GM12872 (cell line): ENCODE measurements around the gene TM4SF5.

Experiments
- TF ChIP-seq, protein P1 (sequence below): IDR thresholded peaks from 3 replicates; pipeline ENCODE4 v1.5.1; 2011; ENCODE audit warnings: low read depth, mild to moderate bottlenecking, low read length, moderate library complexity; ENCODE audit not compliant: insufficient read depth

The TM4SF5 gene

DNA sequence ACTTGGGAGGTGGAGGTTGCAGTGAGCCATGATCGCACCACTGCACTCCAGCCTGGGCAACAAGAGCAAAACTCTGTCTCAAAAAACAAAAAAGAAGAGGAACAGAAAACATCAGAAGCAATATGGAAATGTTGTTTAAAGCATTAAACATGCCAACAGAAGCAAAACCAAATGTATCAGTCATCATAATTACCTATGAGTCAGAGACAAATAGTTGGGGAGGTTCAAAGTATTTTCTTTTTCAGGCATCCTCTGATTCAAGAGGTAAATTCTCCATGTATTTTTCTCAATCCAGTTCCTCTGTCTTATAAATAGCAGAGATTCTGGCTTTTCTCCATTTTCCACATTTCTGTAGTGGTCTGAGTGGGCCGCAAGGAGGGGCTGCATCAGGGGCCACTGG, 2.1 kb upstream of the TM4SF5 start:
- TF ChIP-seq, protein P1, sequence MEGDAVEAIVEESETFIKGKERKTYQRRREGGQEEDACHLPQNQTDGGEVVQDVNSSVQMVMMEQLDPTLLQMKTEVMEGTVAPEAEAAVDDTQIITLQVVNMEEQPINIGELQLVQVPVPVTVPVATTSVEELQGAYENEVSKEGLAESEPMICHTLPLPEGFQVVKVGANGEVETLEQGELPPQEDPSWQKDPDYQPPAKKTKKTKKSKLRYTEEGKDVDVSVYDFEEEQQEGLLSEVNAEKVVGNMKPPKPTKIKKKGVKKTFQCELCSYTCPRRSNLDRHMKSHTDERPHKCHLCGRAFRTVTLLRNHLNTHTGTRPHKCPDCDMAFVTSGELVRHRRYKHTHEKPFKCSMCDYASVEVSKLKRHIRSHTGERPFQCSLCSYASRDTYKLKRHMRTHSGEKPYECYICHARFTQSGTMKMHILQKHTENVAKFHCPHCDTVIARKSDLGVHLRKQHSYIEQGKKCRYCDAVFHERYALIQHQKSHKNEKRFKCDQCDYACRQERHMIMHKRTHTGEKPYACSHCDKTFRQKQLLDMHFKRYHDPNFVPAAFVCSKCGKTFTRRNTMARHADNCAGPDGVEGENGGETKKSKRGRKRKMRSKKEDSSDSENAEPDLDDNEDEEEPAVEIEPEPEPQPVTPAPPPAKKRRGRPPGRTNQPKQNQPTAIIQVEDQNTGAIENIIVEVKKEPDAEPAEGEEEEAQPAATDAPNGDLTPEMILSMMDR: no peak

GRCh38 chr17:4772235-4772613, 538 bp downstream of the TM4SF5 start:
- TF ChIP-seq, protein P1: no peak

- TF ChIP-seq, protein P1: no peak
Observed at GRCh38 chr17:4777969-4778760, 6.5 kb downstream of the TM4SF5 start.

DNA sequence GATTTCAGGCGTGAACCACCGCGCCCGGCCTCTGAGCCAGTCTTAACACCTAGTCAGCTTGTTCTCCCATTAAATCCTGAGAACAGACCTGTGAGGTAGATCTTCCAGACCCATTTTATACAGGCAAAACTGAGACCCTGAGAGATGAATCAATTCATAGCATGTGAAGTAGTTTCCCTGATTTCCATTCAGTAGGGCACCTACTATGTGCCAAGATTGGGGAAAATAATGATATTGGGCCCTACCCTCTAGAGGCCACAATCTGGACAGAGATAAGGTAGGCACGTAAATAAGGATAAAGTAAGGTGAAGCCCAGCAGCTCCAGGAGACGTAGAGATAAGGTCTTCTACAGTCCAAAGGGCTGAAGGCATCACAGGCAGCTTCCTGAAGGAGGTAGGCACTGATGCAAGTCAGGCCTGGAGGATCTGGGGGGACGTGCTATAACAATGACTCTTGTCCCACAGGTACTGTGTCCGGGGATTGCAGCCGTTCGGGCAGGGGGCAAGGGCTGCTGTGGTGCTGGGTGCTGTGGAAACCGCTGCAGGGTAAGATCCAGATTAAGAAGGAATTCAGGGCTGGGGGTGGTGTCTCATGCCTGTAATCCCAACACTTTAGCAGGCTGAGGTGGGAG, 8.8 kb downstream of the TM4SF5 start:
- TF ChIP-seq, protein P1: no peak

DNA sequence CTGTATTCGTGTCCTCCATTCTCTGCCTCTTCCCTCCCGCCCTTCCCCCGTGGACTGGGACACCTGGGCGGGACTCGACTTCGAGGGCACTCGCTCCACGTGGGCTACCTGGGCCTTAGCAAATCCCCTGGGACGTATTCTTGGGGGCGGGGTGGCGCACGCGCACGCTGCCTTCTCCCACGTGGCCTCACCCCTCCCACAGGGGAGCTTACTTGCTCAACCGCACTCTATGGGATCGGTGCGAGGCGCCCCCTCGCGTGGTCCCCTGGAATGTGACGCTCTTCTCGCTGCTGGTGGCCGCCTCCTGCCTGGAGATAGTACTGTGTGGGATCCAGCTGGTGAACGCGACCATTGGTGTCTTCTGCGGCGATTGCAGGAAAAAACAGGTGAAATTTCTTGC, 11.0 kb downstream of the TM4SF5 start:
- TF ChIP-seq, protein P1: no peak

DNA sequence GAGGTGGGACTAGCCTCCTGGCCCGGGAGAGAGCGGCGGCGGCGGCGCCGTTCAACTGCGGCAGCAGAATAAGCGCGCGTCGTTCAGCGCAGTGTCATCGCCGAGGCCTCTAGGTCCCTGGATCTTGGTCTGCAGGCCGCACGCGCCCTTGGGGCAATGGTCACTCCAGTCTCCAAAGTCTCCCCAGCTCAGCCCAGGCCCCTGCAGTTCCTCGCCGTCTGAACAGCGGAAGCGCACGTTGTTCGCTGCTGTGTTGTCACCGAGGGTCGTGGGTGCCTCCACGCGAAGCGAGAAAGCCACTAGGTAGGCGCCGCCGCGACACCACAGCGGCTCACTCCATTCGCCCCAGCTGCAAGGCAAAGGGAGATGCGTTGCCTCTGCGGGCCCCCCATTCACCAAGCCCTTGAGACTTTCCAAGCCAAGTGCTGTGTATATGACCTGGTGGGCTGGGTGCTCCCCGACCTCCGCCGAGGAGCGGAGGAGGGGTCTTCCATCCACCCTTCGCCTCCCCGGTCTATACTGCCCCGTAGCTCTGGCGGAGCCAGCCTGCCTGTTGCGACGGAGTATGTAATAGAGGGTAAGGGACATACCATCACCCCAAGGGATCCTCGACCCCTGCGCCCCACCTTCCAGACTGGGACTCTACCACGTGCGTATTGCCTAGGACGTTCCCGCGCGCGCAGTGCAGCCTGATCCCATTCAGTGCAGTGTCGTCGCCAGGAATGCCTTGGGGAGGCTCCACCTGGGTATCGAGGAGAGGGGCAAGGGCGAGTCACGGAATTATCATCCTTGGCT, 13.8 kb downstream of the TM4SF5 start:
- TF ChIP-seq, protein P1: no peak

DNA sequence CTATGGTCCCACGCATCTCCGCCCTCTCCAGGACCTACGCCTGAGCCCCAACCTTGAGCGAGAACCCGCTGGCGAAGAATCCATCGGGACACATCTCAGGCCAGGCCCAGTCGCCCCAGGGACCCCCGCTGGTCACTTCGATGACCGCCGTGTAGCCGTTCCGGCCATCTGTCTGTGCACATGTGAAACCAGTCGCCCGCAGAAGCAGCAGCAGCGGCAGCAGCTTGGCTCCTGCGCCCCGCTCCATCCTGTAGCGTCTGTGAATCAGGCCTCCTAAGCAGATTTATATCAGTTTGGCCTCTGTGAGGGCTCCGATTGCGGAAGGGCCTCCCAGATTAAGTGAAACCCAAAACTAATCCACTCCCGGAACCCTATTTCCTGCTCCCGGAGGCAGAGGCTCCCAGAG, 14.4 kb downstream of the TM4SF5 start, which contains the start of gene VMO1:
Gene VMO1 (minus strand): TSS at position 259 of the 406 bp plus-strand sequence. CDS start 12 bp downstream, at position 247.
- TF ChIP-seq, protein P1: no peak
